Measurements from ENCODE around the gene LIPK. TPM values are rescaled to one million over a fixed set of nuclear protein-coding genes. Genes with fewer than 3 reads are reported as not detected.

Gene LIPK
- total and polyA plus RNA-seq, 2 of the 8 experiments (the other 6 are each of a cell fraction or from before 2014, with no cell fraction given): not detected

GRCh38 chr10:88702848-88703597 lies 3.0 kb upstream of the LIPK start:
- Histone ChIP-seq H3K4me1 (replicated peaks in 1 of 4; ENCODE audit: control insufficient read depth in 3 of 4, insufficient read depth in 4 of 4, low read length in 3 of 4) (peaks cover 0 to 5% (median 2%) of the 10 kb centered on the region in 4 experiments; a peak in 1 of 7 replicates), H3K79me1 (ENCODE audit: low read depth, low read length) (no peaks in the 10 kb centered on the region), H3K27ac (ENCODE audit: low read depth, low read length) (no peak overlapping the region), H2AFZ (ENCODE audit: low read length) (no peak overlapping the region), H3K56ac (replicated peaks; ENCODE audit: insufficient read length, low read depth, low read length) (no peak overlapping the region), H3K36me3 (ENCODE audit: control insufficient read depth in 2 of 4, insufficient read depth in 4 of 4, low read length in 3 of 4) (no peaks in the 10 kb centered on the region), H3K79me2 (ENCODE audit: control insufficient read depth in 1 of 2, insufficient read depth in 2 of 2, low read length in 2 of 2) (no peaks in the 10 kb centered on the region), H2BK120ac (replicated peaks; ENCODE audit: low read depth, low read length) (no peak overlapping the region), H4K8ac (ENCODE audit: extremely low read depth, insufficient read depth, low read length) (no peak overlapping the region), H2BK20ac (ENCODE audit: low read length) (no peak overlapping the region), H3K4ac (replicated peaks; ENCODE audit: insufficient read length, low read depth, low read length) (no peak overlapping the region), H3K27me3 (replicated peaks in 1 of 4; ENCODE audit: control insufficient read depth in 3 of 4, extremely low read depth in 1 of 4, insufficient read depth in 3 of 4, low read length in 3 of 4) (peaks cover 43 to 88% (median 74%) of the 10 kb centered on the region in 4 experiments), H3K9ac (replicated peaks in 1 of 4; ENCODE audit: extremely low read depth in 1 of 4, low read depth in 3 of 4, low read length in 3 of 4) (no peak overlapping the region), H2BK12ac (ENCODE audit: low read depth, low read length) (no peak overlapping the region), H4K20me1 (replicated peaks in 1 of 2; ENCODE audit: control insufficient read depth in 1 of 2, insufficient read depth in 2 of 2, low read length in 2 of 2) (peaks cover 0 to 2% of the 10 kb centered on the region in 2 experiments), H4K5ac (ENCODE audit: insufficient read length, low read depth, low read length) (no peak overlapping the region), H3K18ac (ENCODE audit: extremely low read depth, low read length) (no peak overlapping the region), H2AK5ac (ENCODE audit: low read depth, low read length) (no peak overlapping the region), H3K14ac (ENCODE audit: insufficient read length) (no peak overlapping the region), H3K4me2 (ENCODE audit: insufficient read depth in 1 of 2, low read depth in 2 of 2, low read length in 2 of 2) (peak overlapping the region in 1 of 2 experiments; percentile 1; a peak in 1 of 4 replicates), H2BK5ac (ENCODE audit: low read depth, low read length) (no peak overlapping the region), H3K23ac (ENCODE audit: insufficient read length) (no peak overlapping the region), H3K9me3 (ENCODE audit: insufficient read depth in 2 of 2, low read depth in 1 of 2, low read length in 1 of 2) (no peaks in the 10 kb centered on the region), H3K4me3 (ENCODE audit: extremely low read depth in 1 of 4, insufficient read depth in 2 of 4, low read depth in 3 of 4, low read length in 4 of 4) (no peak overlapping the region), H3K23me2 (ENCODE audit: low read depth, low read length) (no peaks in the 10 kb centered on the region), H2BK15ac (ENCODE audit: low read length) (no peak overlapping the region), H4K91ac (replicated peaks; ENCODE audit: insufficient read length, low read length) (no peak overlapping the region)
- 9% methylated on average over 4 of the region's 4 CpGs; no CpG with 5 or more reads in 1 of the 2 experiments for WGBS, 2 experiments (ENCODE audit: extremely low coverage in 1 of 2, insufficient coverage in 1 of 2, insufficient read length in 1 of 2, insufficient replicate concordance in 2 of 2, low coverage in 1 of 2, low lambda C conversion rate in 2 of 2, missing lambda C conversion rate in 1 of 2)
- DNase-seq (ENCODE audit: low read depth in 1 of 2, low spot score in 2 of 2) (peak in 1 of 2 experiments; percentile 66), FAIRE-seq (peak; percentile 88)
- ChIA-PET POLR2A (ENCODE audit: partially characterized antibody) (interaction anchor here (0.9 kb wide), 1 partner anchor 22 kb away, joined by 4 read pairs; no protein-coding TSS in a partner anchor), CTCF (ENCODE audit: partially characterized antibody) (interaction anchor here (0.8 to 1.9 kb wide), 5 partner anchors 10 to 200 kb away, joined by 3 to 6 read pairs (median 3); no protein-coding TSS in a partner anchor)
- peak; percentile 91 for TF ChIP-seq POLR2AphosphoS5 (IDR thresholded peaks at IDR 0.05; ENCODE audit: low read depth, low read length)
- no peak for TF ChIP-seq RBBP5 (IDR thresholded peaks at IDR 0.05; ENCODE audit: borderline replicate concordance, low read depth, low read length)
- TF ChIP-seq KDM1A (IDR thresholded peaks at IDR 0.05; ENCODE audit: borderline replicate concordance, low read length): no peak
- no peak for TF ChIP-seq EZH2 (IDR thresholded peaks at IDR 0.05; ENCODE audit: low read depth, low read length, severe bottlenecking)
- TF ChIP-seq SP4 (IDR thresholded peaks at IDR 0.05; ENCODE audit: low read length): no peak
- no peak for TF ChIP-seq CHD2 (IDR thresholded peaks at IDR 0.05; ENCODE audit: low read length)
- TF ChIP-seq EGR1 (IDR thresholded peaks at IDR 0.05; ENCODE audit: borderline replicate concordance, low read depth, low read length): peak; percentile 86
- peak; percentile 46; the same call in 1 of the 2 replicates for TF ChIP-seq ZNF274 (IDR thresholded peaks at IDR 0.05; ENCODE audit: borderline replicate concordance, extremely low read depth, low read length)
- no peak for TF ChIP-seq RXRA (IDR thresholded peaks at IDR 0.05; ENCODE audit: insufficient read depth, low read depth, low read length)
- peak; percentile 2; the same call in 1 of the 2 replicates for TF ChIP-seq JUN (IDR thresholded peaks at IDR 0.05; ENCODE audit: low read depth, low read length)

Measured in H1 (cell line).